ENCODE measurements around the gene NRN1L.
"Not testable (repeated sequence)": the region's sequence is repeated elsewhere in the genome, so short reads cannot be mapped to it uniquely, and the experiment has no call there.

NRN1L gene

GRCh38 chr16:67883872-67884261 lies 818 bp upstream of the NRN1L start:
- peak; percentile 4 for DNase-seq

- DNase-seq, result no peak
Observed at GRCh38 chr16:67885545-67885944, 860 bp downstream of the NRN1L start.

- DNase-seq, result no peak
Observed at GRCh38 chr16:67885976-67886375, 1.3 kb downstream of the NRN1L start.

- no peak for DNase-seq
Observed at GRCh38 chr16:67886387-67886786, 1.7 kb downstream of the NRN1L start.

- no peak for DNase-seq
Observed at GRCh38 chr16:67888331-67888730, 3.6 kb downstream of the NRN1L start.

- DNase-seq, result no peak
Observed at GRCh38 chr16:67892375-67892774, 7.7 kb downstream of the NRN1L start.

GRCh38 chr16:67892899-67893742 lies 8.4 kb downstream of the NRN1L start, which contains the start of gene PSKH1:
TSS of gene PSKH1 (plus strand) at chr16:67893254. CDS start at chr16:67908750, 15,496 bp downstream.
- DNase-seq, result peak; percentile 90

- DNase-seq, result no peak
Observed at GRCh38 chr16:67893743-67894399, 9.2 kb downstream of the NRN1L start.

- DNase-seq, result no peak
Observed at GRCh38 chr16:67897231-67897630, 12.5 kb downstream of the NRN1L start.

GRCh38 chr16:67901734-67902133 lies 17.0 kb downstream of the NRN1L start:
- no peak for DNase-seq

- no peak for DNase-seq
Observed at GRCh38 chr16:67902831-67903230, 18.1 kb downstream of the NRN1L start.

- DNase-seq, result no peak
Observed at GRCh38 chr16:67907397-67908180, 22.9 kb downstream of the NRN1L start.

GRCh38 chr16:67909056-67909742 lies 24.5 kb downstream of the NRN1L start:
- DNase-seq, result no peak

- no peak for DNase-seq
Observed at GRCh38 chr16:67910158-67910557, 25.5 kb downstream of the NRN1L start.

- no peak for DNase-seq
Observed at GRCh38 chr16:67914758-67915495, 30.2 kb downstream of the NRN1L start.

GRCh38 chr16:67915496-67915769 lies 30.7 kb downstream of the NRN1L start:
- DNase-seq, result not testable (repeated sequence)

GRCh38 chr16:67915831-67916723 lies 31.4 kb downstream of the NRN1L start:
- DNase-seq, result no peak

GRCh38 chr16:67917140-67917851 lies 32.6 kb downstream of the NRN1L start:
- no peak for DNase-seq

- no peak for DNase-seq
Observed at GRCh38 chr16:67917852-67918236, 33.2 kb downstream of the NRN1L start.

GRCh38 chr16:67919622-67920221 lies 35.0 kb downstream of the NRN1L start:
- no peak for DNase-seq
